GM18870 (cell line): ENCODE data around the gene ZC3HAV1.
"Not testable (repeated sequence)": the region's sequence is repeated elsewhere in the genome, so short reads cannot be mapped to it uniquely, and the experiment has no call there.

ENCODE experiments used
- ATAC-seq: cut with Tn5 transposase; IDR thresholded peaks from one replicate; pipeline ENCODE4 v1.9.1; 2021; ENCODE audit warnings: moderate library complexity; ENCODE audit not compliant: unreplicated experiment

ZC3HAV1 gene

GRCh38 chr7:139088268-139088667 lies 21.3 kb downstream of the ZC3HAV1 start:
- ATAC-seq: no peak

GRCh38 chr7:139087212-139087611 lies 22.3 kb downstream of the ZC3HAV1 start:
- no peak for ATAC-seq

GRCh38 chr7:139086454-139086853 lies 23.1 kb downstream of the ZC3HAV1 start:
- ATAC-seq: no peak

- ATAC-seq: no peak
Measured at GRCh38 chr7:139084709-139085108, 24.8 kb downstream of the ZC3HAV1 start.

GRCh38 chr7:139081584-139081983 lies 27.9 kb downstream of the ZC3HAV1 start:
- no peak for ATAC-seq

- no peak for ATAC-seq
Measured at GRCh38 chr7:139080905-139081304, 28.6 kb downstream of the ZC3HAV1 start.

- ATAC-seq: no peak
Measured at GRCh38 chr7:139079861-139080260, 29.7 kb downstream of the ZC3HAV1 start.

- ATAC-seq: no peak
Measured at GRCh38 chr7:139078911-139079310, 30.6 kb downstream of the ZC3HAV1 start.

GRCh38 chr7:139078399-139078798 lies 31.1 kb downstream of the ZC3HAV1 start:
- ATAC-seq: no peak

GRCh38 chr7:139077706-139078105 lies 31.8 kb downstream of the ZC3HAV1 start:
- ATAC-seq: not testable (repeated sequence)

- no peak for ATAC-seq
Measured at GRCh38 chr7:139075871-139076686, 33.4 kb downstream of the ZC3HAV1 start.

- peak; percentile 85 for ATAC-seq
Measured at GRCh38 chr7:139075031-139075652, 34.4 kb downstream of the ZC3HAV1 start.

- ATAC-seq: no peak
Measured at GRCh38 chr7:139072796-139073195, 36.7 kb downstream of the ZC3HAV1 start.

GRCh38 chr7:139071680-139072079 lies 37.8 kb downstream of the ZC3HAV1 start:
- ATAC-seq: no peak

GRCh38 chr7:139068544-139069399 lies 40.7 kb downstream of the ZC3HAV1 start:
- no peak for ATAC-seq

- ATAC-seq: no peak
Measured at GRCh38 chr7:139066315-139066714, 43.2 kb downstream of the ZC3HAV1 start.

- no peak for ATAC-seq
Measured at GRCh38 chr7:139065323-139065722, 44.2 kb downstream of the ZC3HAV1 start.

GRCh38 chr7:139061416-139061815 lies 48.1 kb downstream of the ZC3HAV1 start:
- ATAC-seq: no peak

GRCh38 chr7:139060695-139061237 lies 48.8 kb downstream of the ZC3HAV1 start:
- no peak for ATAC-seq

- no peak for ATAC-seq
Measured at GRCh38 chr7:139059905-139060304, 49.6 kb downstream of the ZC3HAV1 start.

GRCh38 chr7:139058943-139059342 lies 50.6 kb downstream of the ZC3HAV1 start:
- no peak for ATAC-seq
